Omental fat pad (tissue), 4 donors: ENCODE measurements around the gene PTGDR2. TPM values are rescaled to one million over a fixed set of nuclear protein-coding genes. Genes with fewer than 3 reads are reported as not detected.

ENCODE experiments used
- ATAC-seq: fragments of 150-250 bp; one replicate; pipeline ENCODE4 v1.9.1; 2016; ENCODE audit warnings: mild to moderate bottlenecking, moderate library complexity; ENCODE audit not compliant: low FRiP score
- DNase-seq: peaks from one replicate; pipeline ENCODE4 v3.0.0-alpha.2; 2019; ENCODE audit warnings: low spot score
- total RNA-seq, 4 donors: library from RNA; depleted of rRNA; stranded (reverse); fragments of >200 nt; gene quantifications; one replicate each; pipeline ENCODE4 v1.1.0, GENCODE V29; 2016
- TF ChIP-seq, protein P1 (sequence below), 3 donors: fragments of 450-650 bp; IDR thresholded peaks; one replicate each; pipeline ENCODE4 v1.5.1; 2016 to 2017; ENCODE audit warnings: antibody characterized with exemption in 3 of 3, mild to moderate bottlenecking in 3 of 3, moderate library complexity in 2 of 3

PTGDR2 gene
- total RNA-seq, 4 donors from 2014 or later: 0.28 to 1.1 TPM; not detected in 2

- no peak for DNase-seq
- TF ChIP-seq, protein P1, sequence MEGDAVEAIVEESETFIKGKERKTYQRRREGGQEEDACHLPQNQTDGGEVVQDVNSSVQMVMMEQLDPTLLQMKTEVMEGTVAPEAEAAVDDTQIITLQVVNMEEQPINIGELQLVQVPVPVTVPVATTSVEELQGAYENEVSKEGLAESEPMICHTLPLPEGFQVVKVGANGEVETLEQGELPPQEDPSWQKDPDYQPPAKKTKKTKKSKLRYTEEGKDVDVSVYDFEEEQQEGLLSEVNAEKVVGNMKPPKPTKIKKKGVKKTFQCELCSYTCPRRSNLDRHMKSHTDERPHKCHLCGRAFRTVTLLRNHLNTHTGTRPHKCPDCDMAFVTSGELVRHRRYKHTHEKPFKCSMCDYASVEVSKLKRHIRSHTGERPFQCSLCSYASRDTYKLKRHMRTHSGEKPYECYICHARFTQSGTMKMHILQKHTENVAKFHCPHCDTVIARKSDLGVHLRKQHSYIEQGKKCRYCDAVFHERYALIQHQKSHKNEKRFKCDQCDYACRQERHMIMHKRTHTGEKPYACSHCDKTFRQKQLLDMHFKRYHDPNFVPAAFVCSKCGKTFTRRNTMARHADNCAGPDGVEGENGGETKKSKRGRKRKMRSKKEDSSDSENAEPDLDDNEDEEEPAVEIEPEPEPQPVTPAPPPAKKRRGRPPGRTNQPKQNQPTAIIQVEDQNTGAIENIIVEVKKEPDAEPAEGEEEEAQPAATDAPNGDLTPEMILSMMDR (IDR thresholded peaks at IDR 0.05): no peak
- no peak for ATAC-seq
Observed at GRCh38 chr11:60873533-60873932, 17.8 kb upstream of the PTGDR2 start.

- DNase-seq (no peak), ATAC-seq (no peak)
- TF ChIP-seq, protein P1 (IDR thresholded peaks at IDR 0.05): no peak
Observed at GRCh38 chr11:60872961-60873524, 17.3 kb upstream of the PTGDR2 start.

- TF ChIP-seq, protein P1 (IDR thresholded peaks at IDR 0.05): no peak
- no peak for DNase-seq
- ATAC-seq: no peak
Observed at GRCh38 chr11:60872124-60872960, 16.6 kb upstream of the PTGDR2 start.

DNA sequence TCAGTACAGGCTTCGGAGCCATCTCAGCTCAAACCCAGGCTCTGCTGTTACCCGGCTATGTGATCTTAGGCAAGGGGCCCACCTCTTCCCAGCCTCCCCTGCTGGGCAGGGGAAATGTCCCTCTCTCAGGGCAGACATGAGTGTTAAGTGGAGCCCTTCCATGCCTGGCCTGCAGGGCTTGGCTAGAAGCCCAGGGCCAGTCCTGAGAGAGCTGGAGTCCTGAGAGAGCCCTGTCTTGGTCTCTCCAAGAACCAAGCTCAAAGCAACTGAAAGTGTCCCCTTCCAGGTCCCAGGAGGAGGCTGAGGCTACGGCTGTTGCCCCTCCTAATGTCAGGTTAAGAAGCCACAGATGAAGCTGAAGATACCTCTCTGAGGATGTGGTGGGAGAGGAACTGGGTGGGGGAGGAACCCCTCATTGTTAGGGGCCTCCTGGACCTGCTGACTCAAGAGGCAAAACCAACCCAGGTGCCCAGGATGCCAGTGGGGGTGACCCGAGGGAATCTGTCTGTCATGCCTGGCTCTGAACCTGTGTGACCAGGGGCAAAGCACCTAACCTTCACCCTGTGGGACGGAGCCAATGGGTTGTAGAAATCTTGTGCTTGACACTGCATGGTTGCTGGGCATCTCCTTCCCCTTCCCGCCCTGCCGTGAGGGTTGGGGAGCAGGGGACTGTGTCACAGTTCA, 15.8 kb upstream of the PTGDR2 start:
- no peak for ATAC-seq
- TF ChIP-seq, protein P1 (IDR thresholded peaks at IDR 0.05): no peak
- no peak for DNase-seq

DNA sequence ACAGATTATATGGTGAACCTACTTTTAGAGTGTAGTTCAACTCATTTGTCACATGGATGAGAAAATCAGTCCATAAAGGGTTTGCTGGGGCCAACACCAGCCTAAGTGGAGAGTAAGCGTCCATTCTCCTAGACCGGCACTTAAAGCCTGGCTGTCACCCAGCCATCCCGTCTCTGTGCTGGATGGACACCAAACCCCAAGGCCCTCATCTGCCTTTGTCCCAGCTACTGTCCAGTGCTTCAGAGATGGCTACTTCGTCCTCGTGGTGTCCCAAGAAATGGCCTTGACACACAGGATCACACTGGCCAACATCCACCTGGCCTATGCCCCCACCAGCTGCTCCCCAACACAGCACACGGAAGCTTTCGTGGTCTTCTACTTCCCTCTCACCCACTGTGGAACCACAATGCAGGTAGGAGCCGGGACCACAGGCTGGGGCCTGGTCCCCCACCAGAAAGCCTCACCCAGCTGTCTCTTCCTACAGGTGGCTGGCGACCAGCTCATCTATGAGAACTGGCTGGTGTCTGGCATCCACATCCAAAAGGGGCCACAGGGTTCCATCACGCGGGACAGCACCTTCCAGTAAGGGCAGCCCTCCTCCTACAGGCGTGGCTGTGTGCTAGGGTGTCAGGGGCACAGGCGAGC, 15.1 kb upstream of the PTGDR2 start:
- DNase-seq (no peak), ATAC-seq (no peak)
- TF ChIP-seq, protein P1 (IDR thresholded peaks at IDR 0.05): no peak

DNA sequence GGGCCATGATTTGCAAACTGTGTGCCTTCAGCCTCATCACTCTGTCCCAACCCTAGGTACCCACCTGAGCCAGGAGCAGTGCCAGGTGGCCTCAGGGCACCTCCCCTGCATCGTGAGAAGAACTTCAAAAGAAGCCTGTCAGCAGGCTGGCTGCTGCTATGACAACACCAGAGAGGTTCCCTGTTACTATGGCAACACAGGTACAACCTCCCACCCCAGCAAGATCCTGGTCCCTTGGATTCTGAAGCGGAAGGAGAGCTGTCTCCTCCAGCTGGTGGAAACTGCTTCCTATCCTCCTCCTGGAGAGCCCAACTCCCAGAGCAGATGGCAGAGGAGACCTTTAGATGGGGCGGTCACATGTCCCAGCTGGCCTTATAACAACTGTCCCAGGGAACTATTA, 14.5 kb upstream of the PTGDR2 start:
- DNase-seq (no peak), ATAC-seq (no peak)
- TF ChIP-seq, protein P1 (IDR thresholded peaks at IDR 0.05): no peak
